Activated CD8-positive, alpha-beta memory T cell treated with anti-CD3 and anti-CD28 coated beads for 1 hour (primary cell): ENCODE data around the gene FAM124A.
"Not testable (repeated sequence)": the region's sequence is repeated elsewhere in the genome, so short reads cannot be mapped to it uniquely, and the experiment has no call there.

ENCODE experiments used
- DNase-seq, 2 donors: peaks; one replicate each; pipeline ENCODE4 v3.0.0-alpha.2; 2020; ENCODE audit warnings: low read depth in 1 of 2; ENCODE audit errors: extremely low read depth in 1 of 2

The FAM124A gene

DNA sequence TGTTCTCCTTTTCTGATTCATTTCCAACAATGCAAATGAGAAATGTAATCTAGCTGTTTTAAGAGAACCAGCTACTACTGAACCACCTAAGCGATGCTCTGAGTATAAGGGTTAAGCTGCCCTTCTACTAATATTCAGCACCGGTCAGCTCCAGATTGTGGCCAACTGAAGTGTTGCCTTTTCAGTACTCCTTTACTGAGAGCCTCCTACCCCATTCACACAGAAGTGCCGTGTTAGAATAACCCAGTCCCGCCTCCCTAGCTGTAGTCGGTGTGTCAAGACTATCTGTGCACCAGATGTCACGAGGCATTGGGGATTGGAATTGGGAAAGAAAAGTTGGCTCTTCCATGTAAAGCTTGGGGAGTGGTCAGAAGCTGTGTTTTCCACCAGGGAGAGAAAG, 45.4 kb downstream of the FAM124A start:
- DNase-seq, result no peak

DNA sequence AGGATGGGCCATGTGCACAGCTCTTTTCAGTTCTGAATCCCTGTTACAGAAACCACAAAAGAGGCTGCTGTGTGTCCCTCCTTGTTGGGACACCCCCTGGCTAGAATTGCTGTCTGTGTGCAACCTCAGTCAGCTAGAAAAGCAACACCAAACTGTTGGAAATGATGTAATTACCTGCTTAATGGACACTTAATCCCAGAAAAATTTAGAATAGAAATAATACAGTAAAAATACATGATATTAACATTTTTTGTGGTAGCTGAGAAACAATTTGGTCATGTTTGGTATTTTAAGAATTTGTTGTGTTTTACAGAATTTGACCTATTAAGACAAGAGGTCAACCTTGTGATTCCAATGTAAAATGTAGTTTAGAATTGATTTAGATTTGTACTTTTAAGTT, 46.8 kb downstream of the FAM124A start:
- no peak for DNase-seq

DNA sequence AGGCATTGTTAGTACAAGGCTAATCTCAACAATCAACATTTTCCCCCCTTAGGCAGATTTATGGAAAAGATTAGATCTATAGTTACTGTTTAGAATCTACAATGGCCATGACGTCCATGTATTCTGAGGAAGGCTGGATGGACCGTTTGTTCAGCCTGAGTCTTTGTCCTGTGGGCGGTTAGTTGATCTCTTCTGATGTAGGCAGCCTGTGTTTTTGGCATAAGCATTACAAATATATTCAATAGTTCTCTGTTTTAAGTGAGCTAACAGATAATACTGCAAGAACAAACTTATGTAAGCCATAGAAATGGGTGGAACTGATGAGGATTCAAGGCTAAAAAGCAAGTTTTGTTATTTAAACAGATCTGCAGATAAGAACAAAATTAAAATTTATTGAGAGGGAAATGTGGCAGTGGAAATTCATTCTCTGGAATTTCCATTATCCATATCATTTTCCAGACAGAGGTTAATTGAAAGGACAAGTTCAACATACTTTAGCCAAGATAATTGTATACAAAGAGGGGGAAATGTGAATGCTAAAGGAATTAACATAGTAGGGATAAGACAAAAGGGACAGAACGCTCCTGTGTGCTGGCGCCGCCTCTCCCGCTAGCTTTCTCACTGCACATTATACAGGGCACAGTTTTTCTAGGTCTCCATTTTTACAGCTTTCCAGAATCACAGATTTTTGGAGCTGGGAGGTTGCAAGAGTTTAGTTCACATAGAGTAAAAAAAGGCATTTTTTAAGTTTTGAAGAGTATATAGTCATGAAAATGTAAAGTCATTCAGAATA, 48.6 kb downstream of the FAM124A start:
- no peak for DNase-seq

DNA sequence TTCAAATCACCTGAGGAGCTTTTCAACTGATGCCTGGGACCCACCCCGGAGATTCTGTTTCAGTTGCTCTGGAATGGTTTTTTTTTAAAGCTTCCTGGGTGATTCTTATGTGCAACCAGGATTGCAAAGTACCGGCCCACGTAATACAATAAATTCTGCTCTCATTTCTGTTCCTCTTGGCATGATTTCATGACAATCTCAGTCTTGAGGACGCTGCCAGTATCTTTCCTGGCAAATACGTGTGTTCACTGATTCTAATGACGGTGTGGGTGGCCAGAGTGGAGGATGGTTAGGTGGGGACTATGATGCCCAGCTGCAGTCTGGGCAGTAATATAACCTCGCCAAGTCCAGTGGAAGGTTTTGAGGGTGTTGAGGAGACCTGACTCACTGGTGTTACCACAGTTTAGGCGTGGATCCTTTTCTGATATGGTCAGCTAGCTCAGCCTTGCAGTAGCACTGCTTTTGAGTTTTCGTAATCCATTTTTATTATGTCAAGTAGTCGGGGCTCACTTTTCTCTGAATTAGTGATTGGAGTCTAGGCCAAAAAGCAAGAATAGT, 49.4 kb downstream of the FAM124A start:
- no peak for DNase-seq

DNA sequence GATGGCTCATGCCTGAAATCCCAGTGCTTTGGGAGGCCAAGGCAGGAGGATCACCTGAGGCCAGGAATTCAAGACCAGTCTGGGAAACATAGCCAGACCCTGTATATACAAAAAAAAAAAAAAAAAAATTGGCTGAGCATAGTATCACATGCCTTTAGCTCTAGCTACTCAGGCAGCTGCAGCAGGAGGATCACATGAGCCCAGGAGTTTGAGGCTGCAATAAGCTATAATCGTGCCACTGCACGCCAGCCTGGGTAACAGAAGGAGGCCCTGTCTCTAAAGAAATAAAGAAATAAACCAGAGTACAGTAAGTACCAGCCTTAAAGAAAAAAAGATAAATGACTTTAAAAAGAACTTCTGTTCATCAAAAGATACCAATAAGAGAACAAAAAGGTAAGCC, 52.9 kb downstream of the FAM124A start:
- DNase-seq, result no peak

DNA sequence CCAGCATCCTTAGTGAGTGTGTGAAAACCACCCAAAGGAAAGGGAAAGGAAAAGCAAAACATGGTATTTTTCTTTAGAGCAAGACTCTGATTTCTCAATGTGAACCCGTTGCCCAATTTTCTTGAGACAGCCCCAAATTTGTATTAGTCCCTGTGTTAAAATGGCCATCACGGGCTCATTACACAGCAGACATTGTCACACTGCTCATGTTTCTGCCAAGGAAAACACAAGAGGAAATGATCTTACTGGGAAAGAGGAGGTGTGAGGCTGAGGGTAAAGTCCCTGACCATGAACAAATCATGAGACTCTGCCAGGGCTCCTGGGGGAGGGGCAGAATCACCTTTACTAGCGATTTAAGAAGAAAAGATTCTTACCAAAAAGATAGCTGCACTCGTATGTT, 54.4 kb downstream of the FAM124A start:
- DNase-seq, result no peak

DNA sequence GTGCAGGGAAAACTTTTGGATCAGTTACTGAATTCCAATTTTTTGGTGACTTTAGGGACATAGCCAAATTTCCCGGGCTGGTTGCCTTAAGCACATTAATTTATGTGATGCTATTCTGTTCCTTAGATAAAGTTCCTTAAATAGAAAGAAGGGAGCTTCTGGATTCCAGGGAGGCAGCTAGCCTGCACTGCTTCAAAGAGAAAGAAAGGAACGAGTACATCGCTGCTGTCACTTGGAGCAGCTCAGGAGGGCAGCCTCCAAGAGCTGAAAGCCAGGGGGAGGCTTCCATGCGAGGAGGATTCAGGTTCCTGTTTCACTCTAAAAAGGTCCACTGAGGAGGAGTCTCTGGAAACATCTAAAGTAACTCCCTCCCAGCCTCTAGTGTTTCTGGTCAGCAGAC, 55.7 kb downstream of the FAM124A start:
- no peak for DNase-seq

DNA sequence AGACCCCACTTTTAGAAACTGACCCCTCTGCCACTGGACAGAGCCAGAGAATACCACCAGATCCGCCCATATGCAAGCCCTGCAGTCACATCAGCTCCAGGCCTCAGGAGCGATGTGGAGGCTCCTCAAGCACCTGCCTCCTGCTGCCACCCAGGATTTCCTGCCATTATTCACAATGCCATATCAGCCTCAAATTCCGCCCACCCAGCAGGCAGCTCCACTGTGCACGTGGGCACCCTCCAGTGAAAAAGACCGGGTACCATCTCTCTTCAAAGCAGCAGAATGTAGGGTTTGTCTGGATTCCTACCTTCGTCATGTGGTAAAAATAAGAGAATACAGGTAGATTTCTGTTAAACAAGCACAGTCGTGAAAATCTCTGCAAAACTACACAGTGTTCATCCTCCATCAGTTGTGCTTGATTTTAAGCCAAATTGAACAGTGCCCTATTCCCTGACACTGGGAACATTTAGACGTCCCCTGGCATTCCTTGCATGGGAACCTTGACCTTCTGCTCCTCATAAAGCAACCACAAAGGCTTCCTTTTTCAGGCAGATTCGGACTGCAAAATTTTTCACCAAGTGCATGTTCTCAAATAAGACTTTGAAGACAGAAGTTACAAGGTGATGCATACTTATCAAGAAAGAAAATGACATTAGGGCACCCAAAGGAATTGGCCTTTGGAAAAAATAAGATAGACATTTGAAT, 56.4 kb downstream of the FAM124A start:
- no peak for DNase-seq

DNA sequence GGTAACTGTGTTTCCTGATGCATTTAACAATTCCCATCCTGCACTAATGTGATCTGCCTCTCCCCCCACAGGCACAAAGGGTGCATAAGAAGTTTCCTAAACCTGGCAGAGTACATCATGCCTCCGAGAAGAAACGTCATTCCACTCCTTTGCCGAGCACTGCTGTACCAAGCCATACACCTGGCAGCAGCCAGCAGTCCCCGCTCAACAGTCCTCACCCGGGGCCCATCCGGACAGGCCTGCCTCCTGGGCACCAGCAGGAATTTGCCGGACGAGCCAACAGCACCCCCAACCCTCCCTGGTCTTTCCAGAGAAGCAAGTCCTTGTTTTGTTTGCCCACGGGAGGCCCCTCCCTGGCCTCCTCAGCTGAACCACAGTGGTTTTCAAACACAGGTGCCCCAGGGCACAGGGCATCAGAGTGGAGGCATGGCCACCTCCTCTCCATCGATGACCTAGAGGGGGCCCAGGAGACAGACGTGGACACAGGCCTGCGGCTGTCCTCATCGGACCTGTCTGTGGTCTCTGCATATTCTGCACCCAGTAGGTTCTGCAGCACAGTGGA, 58.3 kb downstream of the FAM124A start:
- DNase-seq, result no peak

DNA sequence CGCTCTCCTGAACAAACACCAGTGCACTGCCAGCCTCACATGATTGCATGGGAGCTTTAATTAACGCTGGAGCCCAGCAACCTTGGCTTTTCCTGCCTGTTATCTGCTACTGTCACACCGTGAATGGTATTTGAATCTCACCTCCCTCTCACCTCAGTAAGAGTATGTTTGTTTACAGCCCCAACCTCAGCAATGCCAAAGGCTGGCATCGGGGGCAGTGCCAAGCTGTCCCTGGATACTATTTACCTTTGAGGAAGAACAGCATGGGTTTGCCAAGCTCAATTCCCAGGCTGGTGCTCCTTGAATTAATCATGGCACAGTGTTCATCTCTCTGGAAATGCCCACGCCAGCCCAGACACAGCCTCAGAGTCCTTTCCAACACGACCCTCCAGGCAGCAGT, 60.1 kb downstream of the FAM124A start:
- no peak for DNase-seq

DNA sequence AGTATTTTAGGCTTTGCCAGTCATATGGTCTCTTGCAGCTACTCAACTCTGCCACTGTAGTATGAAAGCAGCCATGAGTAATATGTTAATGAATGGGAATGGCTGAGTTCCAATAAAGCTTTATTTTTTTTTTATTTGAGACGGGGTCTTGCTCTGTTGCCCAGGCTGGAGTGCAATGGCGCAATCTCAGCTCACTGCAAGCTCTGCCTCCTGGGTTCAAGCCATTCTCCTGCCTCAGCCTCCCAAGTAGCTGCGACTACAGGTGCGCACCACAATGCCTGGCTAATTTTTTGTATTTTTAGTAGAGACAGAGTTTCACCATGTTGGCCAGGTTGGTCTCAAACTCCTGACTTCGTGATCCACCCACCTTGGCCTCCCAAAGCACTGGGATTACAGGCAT, 60.7 kb downstream of the FAM124A start:
- not testable (repeated sequence) for DNase-seq

DNA sequence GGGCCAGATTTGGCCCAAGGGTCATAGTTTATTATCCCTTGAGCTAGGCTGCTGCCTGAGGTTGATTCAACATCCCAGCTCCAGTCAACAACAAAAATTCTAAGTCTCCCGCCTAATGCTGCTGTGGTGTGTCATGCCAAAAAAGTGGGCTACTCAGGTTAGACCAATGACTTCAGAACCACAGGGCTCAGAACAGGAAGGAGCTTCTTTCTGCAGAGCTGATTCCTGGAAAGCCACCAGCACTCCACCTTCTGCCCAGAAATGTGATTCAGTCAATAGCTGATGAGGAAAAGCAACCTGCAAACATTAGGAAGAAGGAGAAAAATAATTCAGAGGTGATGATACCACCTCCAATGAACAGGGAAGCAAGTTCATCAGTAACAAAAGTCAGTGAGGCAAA, 61.2 kb downstream of the FAM124A start:
- DNase-seq, result no peak

DNA sequence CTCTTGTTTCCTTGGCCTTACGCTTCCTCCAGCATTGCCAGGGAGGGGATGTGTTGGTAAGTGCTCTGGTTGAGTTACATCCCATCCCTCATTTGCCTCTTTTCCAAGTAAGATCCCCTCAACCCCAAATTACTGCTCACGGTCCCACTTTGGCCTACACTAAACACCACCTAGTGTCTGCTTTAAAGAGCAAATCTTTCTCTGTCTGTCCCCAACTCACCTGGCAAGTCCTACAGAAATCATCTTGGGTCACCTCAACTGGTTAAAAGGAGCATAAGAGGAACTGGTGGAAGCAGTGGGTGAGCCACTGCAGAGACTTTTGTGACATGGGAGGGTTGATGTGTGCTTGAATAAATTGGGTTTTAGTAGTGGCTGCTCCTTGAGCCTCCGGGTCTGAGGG, 62.1 kb downstream of the FAM124A start:
- no peak for DNase-seq

DNA sequence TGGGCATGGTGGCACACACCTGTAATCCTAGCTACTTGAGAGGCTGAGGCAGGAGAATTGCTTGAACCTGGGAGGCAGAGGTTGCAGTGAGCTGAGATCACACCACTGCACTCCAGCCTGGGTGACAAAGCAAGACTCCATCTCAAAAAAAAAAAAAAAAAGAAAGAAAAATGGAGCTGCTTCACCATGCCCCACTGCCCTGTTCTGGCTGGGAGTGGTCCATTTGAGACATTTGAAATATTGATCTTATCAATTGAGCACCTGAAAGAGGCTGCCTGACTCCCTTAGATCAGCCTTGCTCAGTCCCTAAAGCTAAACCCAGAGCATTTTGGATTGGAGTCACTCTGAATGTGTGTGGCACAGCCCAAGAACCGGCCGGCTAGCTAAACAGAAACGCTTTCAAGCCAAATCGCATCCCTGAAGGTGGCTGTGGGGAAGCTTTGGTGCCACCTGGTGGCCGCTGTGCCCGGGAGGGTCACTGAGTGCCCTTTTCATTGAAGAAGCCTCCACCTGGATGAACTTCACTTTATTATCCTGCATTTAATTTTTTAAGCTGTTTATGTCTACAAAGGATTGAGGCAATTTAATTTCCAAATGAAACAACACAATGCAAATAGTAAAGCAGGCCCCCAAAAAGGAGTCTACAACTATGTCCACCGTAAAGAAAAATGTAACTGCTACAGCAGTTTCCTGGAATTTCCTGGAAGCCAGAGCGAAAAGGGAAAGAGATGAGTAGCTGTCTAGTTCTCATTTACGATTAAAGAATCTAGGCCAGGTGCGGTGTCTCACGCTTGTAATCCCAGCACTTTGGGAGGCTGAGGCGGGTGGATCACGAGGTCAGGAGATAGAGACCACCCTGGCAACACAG, 64.2 kb downstream of the FAM124A start:
- peak; percentile 7 to 57 for DNase-seq

DNA sequence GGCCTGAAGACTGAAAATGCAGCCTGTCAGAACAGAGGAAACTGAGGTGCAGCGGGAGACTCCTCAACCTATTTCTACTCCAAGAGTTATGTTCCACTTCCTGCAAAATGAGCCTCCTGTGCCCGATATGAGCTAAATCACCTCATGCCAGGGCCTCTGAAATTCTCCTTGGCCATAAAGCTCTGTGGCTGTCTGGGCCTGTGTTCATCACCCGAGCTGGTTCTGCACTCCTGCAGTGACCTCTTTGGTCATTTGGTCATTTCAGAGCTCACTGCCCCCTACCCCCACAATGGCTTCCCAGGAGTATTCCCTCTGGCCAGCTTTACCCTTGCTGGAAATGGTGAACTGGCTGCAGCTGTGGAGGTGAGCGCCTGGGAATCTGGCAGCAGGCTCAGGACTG, 65.6 kb downstream of the FAM124A start:
- DNase-seq, result no peak

DNA sequence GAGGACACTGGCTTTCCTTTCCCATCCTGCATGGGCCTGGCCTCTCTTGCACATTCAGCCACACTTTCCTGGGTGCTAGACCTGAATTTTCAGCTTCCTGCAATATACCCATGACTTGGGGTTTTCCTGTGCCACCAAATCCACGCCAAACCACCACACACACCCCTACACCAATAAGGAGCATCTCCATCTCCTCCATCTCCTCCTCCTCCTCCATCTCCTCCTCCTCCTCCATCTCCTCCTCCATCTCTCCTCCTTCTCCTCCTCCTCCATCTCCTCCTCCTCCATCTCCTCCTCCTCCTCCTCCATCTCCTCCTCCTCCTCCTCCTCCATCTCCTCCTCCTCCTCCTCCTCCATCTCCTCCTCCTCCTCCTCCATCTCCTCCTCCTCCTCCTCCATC, 66.1 kb downstream of the FAM124A start:
- not testable (repeated sequence) for DNase-seq

DNA sequence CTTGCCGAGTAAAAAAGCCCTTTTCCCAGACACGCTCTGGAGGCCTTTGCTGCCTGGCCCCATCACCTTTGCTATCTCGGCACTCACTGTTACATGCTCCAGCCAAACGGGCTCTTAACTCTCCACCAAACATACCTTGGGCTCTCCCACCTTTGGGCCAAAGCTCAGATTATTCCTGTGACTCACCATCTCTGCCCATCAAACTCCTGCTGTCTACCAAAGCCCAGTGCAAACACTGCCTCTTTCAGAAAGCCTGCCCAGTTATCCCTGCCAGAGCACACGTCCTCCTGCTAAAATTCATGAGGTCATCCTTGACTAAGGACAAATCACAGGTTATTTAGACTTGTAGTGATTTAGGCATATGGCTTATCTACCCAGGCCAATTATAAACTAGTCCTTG, 69.1 kb downstream of the FAM124A start:
- DNase-seq, result no peak

DNA sequence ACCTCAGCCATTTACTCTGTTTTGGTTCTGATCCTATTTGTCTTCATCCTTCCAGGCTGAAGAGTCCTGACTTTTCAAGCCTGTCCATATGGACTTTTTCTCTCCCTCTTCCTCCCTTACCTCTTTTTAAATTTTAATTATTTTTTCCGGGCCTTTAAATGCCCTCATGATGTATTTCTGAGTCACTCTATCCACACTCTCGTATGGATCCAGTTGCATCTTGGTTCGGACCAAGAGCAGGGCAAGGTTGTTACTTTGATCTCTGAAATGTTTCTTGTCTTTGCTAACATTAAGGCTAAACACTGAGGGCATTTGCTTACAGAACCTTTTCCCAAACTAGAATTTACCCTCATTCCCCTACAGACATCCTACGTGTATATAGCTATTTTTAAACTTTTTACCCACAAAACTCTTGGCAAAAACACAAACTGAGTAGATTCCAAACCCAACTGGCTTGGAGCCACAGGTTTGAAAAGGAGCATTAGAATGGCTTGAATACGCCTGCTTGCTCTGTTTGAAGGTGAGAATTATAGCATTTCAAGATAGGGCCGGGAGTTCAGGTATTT, 69.9 kb downstream of the FAM124A start:
- no peak for DNase-seq

DNA sequence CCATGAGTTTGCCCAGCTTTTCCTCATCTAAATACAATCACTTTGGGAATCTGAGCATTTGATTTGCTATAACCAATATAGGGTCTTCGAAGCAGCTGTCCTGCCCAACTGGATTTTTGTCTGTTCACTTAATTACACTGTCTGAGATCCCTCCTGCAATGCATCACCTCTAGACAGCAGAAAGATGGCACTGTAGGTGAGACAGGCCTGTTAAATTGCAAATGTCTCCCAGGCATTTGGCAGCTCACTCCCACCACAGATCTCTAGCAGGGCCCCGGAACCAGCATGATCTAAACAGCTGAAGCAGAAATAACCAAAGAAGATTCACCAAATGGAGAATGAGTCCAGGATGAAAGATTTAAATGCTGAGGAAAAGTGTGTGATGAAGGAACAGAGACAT, 75.4 kb downstream of the FAM124A start:
- DNase-seq, result no peak

DNA sequence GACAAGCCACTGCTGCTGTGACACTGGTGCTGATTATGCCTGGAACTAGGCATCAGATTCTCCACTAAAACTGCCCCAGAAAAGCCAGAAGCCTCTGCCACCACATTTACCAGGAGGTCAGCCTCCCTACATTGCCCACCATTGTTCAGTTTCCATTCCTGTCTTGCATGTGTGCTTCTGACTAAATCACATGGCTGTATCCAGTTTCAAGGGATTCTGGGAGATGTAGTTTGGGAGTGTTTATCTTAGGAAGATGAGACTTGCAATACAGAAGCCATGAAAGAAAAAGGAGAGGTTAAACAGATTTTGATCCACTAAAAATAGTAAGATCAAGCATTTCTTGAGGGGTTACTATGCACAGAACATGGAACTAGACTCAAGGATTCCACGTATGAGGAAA, 76.6 kb downstream of the FAM124A start:
- no peak for DNase-seq
